Measurements from ENCODE around the gene KIAA0586. TPM values are rescaled to one million over a fixed set of nuclear protein-coding genes. Genes with fewer than 3 reads are reported as not detected.

Gene KIAA0586
- total RNA-seq, 1 donor from 2014 or later: 23.5 TPM

GRCh38 chr14:58593977-58594376 is 166.5 kb downstream of the KIAA0586 start:
- peaks cover 3% of the 10 kb centered on the region for H3K36me3 Mint-ChIP-seq (ENCODE audit: low read depth)
- no peaks in the 10 kb centered on the region for H3K9me3 Mint-ChIP-seq
- no peak overlapping the region for H3K4me3 Mint-ChIP-seq (ENCODE audit: low read depth)
- DNase-seq (ENCODE audit: low spot score): no peak
- peaks cover 23% of the 10 kb centered on the region for H3K4me1 Mint-ChIP-seq (ENCODE audit: low read depth)
- no peak overlapping the region for H3K27ac Mint-ChIP-seq
- intact Hi-C loops (cut with micrococcal nuclease): no loop called here
- H3K27me3 Mint-ChIP-seq (ENCODE audit: low read depth): no peaks in the 10 kb centered on the region

GRCh38 chr14:58597041-58597440 is 169.5 kb downstream of the KIAA0586 start:
- Mint-ChIP-seq H3K4me3 (ENCODE audit: low read depth) (no peak overlapping the region), H3K4me1 (ENCODE audit: low read depth) (peaks cover 31% of the 10 kb centered on the region), H3K36me3 (ENCODE audit: low read depth) (peaks cover 3% of the 10 kb centered on the region), H3K9me3 (no peaks in the 10 kb centered on the region), H3K27me3 (ENCODE audit: low read depth) (no peaks in the 10 kb centered on the region), H3K27ac (no peak overlapping the region)
- intact Hi-C loops (cut with micrococcal nuclease): no loop called here
- no peak for DNase-seq (ENCODE audit: low spot score)

- H3K27me3 Mint-ChIP-seq (ENCODE audit: low read depth): no peaks in the 10 kb centered on the region
- peak; percentile 19 for DNase-seq (ENCODE audit: low spot score)
- H3K27ac Mint-ChIP-seq: peak overlapping the region; percentile 0
- peaks cover 3% of the 10 kb centered on the region for H3K36me3 Mint-ChIP-seq (ENCODE audit: low read depth)
- intact Hi-C loops (cut with micrococcal nuclease): loop anchor here (1.0 kb wide), 1 partner anchor 26 kb away; no protein-coding TSS in a partner anchor
- no peaks in the 10 kb centered on the region for H3K9me3 Mint-ChIP-seq
- H3K4me3 Mint-ChIP-seq (ENCODE audit: low read depth): peak overlapping the region; percentile 8
- H3K4me1 Mint-ChIP-seq (ENCODE audit: low read depth): peaks cover 31% of the 10 kb centered on the region
These were observed 170.7 kb downstream of the KIAA0586 start for GRCh38 chr14:58598028-58598803.

- intact Hi-C loops (cut with micrococcal nuclease): loop anchor here (1.0 kb wide), 1 partner anchor 27 kb away; no protein-coding TSS in a partner anchor
- Mint-ChIP-seq H3K36me3 (ENCODE audit: low read depth) (peaks cover 3% of the 10 kb centered on the region), H3K9me3 (no peaks in the 10 kb centered on the region), H3K27me3 (ENCODE audit: low read depth) (no peaks in the 10 kb centered on the region), H3K4me3 (ENCODE audit: low read depth) (peak overlapping the region; percentile 8), H3K4me1 (ENCODE audit: low read depth) (peaks cover 31% of the 10 kb centered on the region), H3K27ac (no peak overlapping the region)
- DNase-seq (ENCODE audit: low spot score): no peak
These were observed 171.4 kb downstream of the KIAA0586 start for GRCh38 chr14:58598804-58599525.

- Mint-ChIP-seq H3K4me1 (ENCODE audit: low read depth) (peaks cover 31% of the 10 kb centered on the region), H3K27ac (no peak overlapping the region), H3K9me3 (no peaks in the 10 kb centered on the region), H3K27me3 (ENCODE audit: low read depth) (no peaks in the 10 kb centered on the region), H3K4me3 (ENCODE audit: low read depth) (no peak overlapping the region), H3K36me3 (ENCODE audit: low read depth) (peaks cover 3% of the 10 kb centered on the region)
- intact Hi-C loops (cut with micrococcal nuclease): no loop called here
- no peak for DNase-seq (ENCODE audit: low spot score)
These were observed 172.2 kb downstream of the KIAA0586 start for GRCh38 chr14:58599707-58600106.

Other genes with a start within 250 kb of the KIAA0586 start
- gene ACTR10, start 227.6 kb upstream of the KIAA0586 start, total RNA-seq: 38.2 and 39.8 TPM in 2 replicates
- 407 and 425 TPM in 2 replicates for gene PSMA3, start 182.9 kb upstream of the KIAA0586 start, total RNA-seq
- gene ARID4A, start 129.2 kb upstream of the KIAA0586 start, total RNA-seq: 20.5 and 26.0 TPM in 2 replicates
- not detected in 2 replicates for gene TOMM20L, start 31.8 kb upstream of the KIAA0586 start, total RNA-seq
- gene TIMM9, start 188 bp upstream of the KIAA0586 start, total RNA-seq: 53.3 and 65.1 TPM in 2 replicates
- gene DACT1, start 210.2 kb downstream of the KIAA0586 start, total RNA-seq: 6.6 and 7.8 TPM in 2 replicates

Measured in activated T-helper 2 cell treated with anti-CD3 and anti-CD28 coated beads, Interferon-gamma antibody, Interleukin-2, Interleukin-4, amounts not matched to agents 10 μg/mL and 5 μg/mL and 100 μg/mL, durations not matched to agents 14 hours and 24 hours and 36 hours (primary cell).